ENCODE data around the gene ATXN7. TPM values are rescaled to one million over a fixed set of nuclear protein-coding genes. Genes with fewer than 3 reads are reported as not detected.

ATXN7 gene
- total RNA-seq, 1 experiment from 2014 or later, result 27.5 TPM

DNA sequence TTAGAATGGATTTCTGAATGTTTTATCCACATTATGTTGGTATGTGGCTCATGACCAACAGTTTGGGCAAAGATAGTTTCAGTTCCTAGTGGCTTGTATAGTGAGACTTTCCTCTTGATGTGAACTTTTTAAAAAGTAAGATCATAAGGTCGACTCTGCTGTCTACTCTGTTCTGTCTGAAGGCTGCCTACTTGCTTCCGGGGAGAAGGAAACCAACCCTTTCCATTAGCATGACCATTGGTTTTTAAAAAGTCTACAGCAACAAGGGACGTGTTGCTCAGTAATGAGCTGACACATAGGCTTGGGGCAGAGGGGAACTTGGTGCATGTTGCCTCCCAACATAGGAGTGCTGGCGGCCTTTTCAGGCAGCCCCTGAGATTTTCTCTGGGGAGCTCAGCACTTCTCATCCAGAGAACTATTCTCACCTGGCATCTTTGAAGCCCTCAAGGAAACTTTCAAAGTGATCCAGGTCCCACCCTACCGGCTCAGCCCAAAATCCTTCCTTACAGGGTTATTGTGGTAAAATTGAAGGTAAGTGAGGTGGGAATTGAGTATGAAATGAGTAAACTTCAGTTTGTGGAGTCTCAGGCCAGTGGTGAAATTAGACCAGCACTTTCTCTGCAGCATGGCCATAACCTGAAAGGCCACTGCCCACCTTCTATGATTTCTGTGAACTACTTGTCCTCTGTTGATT is 129.0 kb downstream of the ATXN7 start:
- H3K9ac ChIP-seq (ENCODE audit: low read length), result no peak overlapping the region
- peaks cover 23 to 28% of the 10 kb centered on the region in 2 experiments; a peak in 3 of 4 replicates for H3K36me3 ChIP-seq (ENCODE audit: control insufficient read depth in 1 of 2, insufficient read depth in 2 of 2, low read length in 2 of 2)
- BruUV-seq (replicated peaks), result no TSS peak
- H3K9me2 ChIP-seq (ENCODE audit: insufficient read depth), result no peaks in the 10 kb centered on the region
- no peaks in the 10 kb centered on the region for H3K4me1 ChIP-seq (ENCODE audit: control insufficient read depth in 1 of 2, insufficient read depth in 2 of 2, low read length in 2 of 2)
- intact Hi-C loops (cut with micrococcal nuclease), result loop anchor here (1.0 to 10.0 kb wide), 4 partner anchors 31 to 1368 kb away; partner anchors contain the start of gene C3orf49
- ATAC-seq (no peak), DNase-seq (ENCODE audit: low read depth, low spot score) (no peak)
- H3K27me3 ChIP-seq (ENCODE audit: insufficient read depth, low read length), result no peaks in the 10 kb centered on the region
- H2AFZ ChIP-seq (ENCODE audit: low read depth, low read length, poor library complexity, severe bottlenecking), result no peak overlapping the region
- CTCF ChIA-PET, result no interaction called here
- TF ChIP-seq CEBPB (IDR thresholded peaks at IDR 0.05; ENCODE audit: low read depth), result no peak
- no peak for TF ChIP-seq POLR2A (IDR thresholded peaks at IDR 0.05; ENCODE audit: borderline replicate concordance, extremely low read depth, insufficient read depth, insufficient read length)
- no peak for TF ChIP-seq FOSL1 (IDR thresholded peaks at IDR 0.05; ENCODE audit: low read depth)
- no peak for TF ChIP-seq POLR2AphosphoS5 (IDR thresholded peaks at IDR 0.05; ENCODE audit: low read depth, low read length)
- no peak for TF ChIP-seq CBX3 (IDR thresholded peaks at IDR 0.05; ENCODE audit: low read depth)
- TF ChIP-seq, protein P1, sequence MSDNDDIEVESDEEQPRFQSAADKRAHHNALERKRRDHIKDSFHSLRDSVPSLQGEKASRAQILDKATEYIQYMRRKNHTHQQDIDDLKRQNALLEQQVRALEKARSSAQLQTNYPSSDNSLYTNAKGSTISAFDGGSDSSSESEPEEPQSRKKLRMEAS (IDR thresholded peaks at IDR 0.05), result no peak
- TF ChIP-seq EZH2phosphoT487 (IDR thresholded peaks at IDR 0.05; ENCODE audit: borderline replicate concordance), result no peak
- TF ChIP-seq JUND (IDR thresholded peaks at IDR 0.05), result no peak
- no peak for TF ChIP-seq ZNF274 (IDR thresholded peaks at IDR 0.05; ENCODE audit: low read depth, low read length)
- TF ChIP-seq ELF1 (IDR thresholded peaks at IDR 0.05; ENCODE audit: borderline replicate concordance, low read depth), result no peak
- TF ChIP-seq YY1 (IDR thresholded peaks at IDR 0.05; ENCODE audit: extremely low read depth, insufficient replicate concordance, low read depth, low read length), result no peak
- TF ChIP-seq ATF3 (IDR thresholded peaks at IDR 0.05), result no peak
- TF ChIP-seq ZFX (IDR thresholded peaks at IDR 0.05), result no peak
- no peak for TF ChIP-seq CTCF (IDR thresholded peaks at IDR 0.05 in 2 of 3, conservative IDR thresholded peaks at IDR 0.05 in 1 of 3; ENCODE audit: borderline replicate concordance in 1 of 3, insufficient read depth in 1 of 3, low read depth in 2 of 3, low read length in 2 of 3)
- H3K79me2 ChIP-seq (ENCODE audit: insufficient read depth, low read length), result no peaks in the 10 kb centered on the region
- H3K4me2 ChIP-seq (ENCODE audit: low read length), result no peak overlapping the region
- H3K4me3 ChIP-seq (replicated peaks in 1 of 2; ENCODE audit: low read depth in 1 of 2, low read length in 2 of 2), result no peak overlapping the region
- no peak overlapping the region for H3K27ac ChIP-seq (ENCODE audit: low read depth, low read length)
- no peaks in the 10 kb centered on the region for H3K9me3 ChIP-seq (ENCODE audit: control insufficient read depth in 1 of 2, insufficient read depth in 1 of 2, low read depth in 1 of 2, low read length in 2 of 2)
- POLR2A ChIA-PET, result no interaction called here
- H4K20me1 ChIP-seq (ENCODE audit: insufficient read depth), result no peaks in the 10 kb centered on the region
- RAD21 ChIA-PET (ENCODE audit: low non-redundant PET in 1 of 2, low total read pairs in 2 of 2, uncharacterized antibody in 2 of 2, unreplicated experiment in 2 of 2), result no interaction called here

Data from HCT116 (cell line).